NK-92 treated with Interleukin-12 subunit alpha and Interleukin-12 subunit beta, amount 100 ng/mL, for 24 hours (cell line): Measurements from ENCODE around the gene FAM174B.

ENCODE experiments used
- DNase-seq: peaks from one replicate; lab custom pipeline; 2025; lab: John Stamatoyannopoulos, UW

FAM174B gene

DNA sequence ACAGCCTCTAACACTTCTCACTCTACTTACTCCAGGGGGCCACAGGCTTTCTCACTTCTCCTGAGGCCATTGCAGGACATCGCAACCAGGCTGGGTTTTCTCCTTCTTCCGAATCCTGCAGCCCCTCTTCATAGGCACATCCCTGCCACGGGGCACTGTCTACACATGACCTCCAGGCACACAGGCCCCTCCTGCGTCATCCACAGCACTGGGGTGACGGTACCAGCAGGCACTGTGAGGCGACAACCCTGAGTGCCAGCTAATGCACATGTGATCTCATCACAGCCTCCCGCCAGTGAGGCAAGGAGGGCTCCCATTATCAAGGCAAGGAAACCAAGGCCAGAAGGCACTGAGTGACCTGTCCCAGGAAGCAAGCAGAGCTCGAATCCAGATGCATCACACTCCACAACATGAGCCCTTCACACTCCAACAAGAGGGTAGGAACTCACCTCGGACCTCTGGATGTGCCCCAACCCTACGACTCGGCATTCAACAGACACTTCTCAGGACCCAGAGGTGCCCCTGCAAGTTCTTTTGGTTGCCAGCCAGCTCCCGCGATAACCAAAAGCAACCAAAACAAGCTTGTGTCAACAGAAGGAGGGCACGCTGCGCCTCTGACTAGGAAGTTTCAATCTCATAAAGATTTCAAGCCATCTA is 16.7 kb downstream of the FAM174B start:
- DNase-seq: no peak

DNA sequence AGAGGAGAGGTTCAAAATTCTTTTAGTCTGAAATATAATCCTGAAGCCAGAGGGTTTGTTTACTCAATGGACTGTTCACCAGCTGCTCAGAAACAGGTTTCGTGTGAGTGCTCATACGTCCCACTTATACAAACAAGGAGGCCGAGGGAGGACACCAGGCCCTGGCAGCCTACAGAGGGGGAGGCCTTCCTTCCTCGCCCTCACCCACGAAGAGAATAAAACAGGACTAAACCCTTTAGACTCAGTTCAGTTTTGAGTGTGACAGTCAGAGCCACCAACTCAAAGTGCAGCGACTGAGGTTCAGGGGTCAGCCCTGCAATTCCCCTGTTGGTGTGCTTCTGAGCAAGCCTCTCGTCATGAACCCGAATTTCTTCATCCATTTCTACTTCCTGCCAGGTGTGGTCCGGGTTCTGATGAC is 17.3 kb downstream of the FAM174B start:
- DNase-seq: no peak

GRCh38 chr15:92637626-92638025 is 17.9 kb downstream of the FAM174B start:
- DNase-seq: no peak

GRCh38 chr15:92636908-92637481 is 18.6 kb downstream of the FAM174B start:
- no peak for DNase-seq

GRCh38 chr15:92636401-92636907 is 19.1 kb downstream of the FAM174B start:
- no peak for DNase-seq

DNA sequence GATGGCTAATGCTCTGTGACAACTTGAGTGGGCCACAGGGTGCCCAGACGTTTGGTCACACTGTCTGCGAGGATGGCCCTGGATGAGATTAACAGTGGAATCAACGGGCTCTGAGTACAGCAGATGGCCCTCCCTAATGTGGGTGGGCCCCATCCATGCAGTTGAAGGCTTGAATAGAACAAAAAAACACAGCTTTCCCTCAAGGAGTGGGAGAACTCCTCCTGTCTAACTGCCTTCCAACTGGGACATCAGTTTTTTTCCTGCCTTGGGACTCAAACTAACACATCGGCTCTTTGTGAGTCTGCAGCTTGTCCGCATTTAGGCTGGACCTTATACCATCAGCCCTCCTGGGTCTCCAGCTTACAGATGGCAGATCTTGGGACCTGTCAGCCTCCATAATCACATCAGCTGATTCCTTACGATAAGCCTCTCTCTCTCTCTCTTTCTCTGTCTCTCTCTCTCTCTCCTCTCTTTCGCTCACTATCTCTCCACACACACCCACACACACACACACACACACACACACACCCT is 20.8 kb downstream of the FAM174B start:
- no peak for DNase-seq

DNA sequence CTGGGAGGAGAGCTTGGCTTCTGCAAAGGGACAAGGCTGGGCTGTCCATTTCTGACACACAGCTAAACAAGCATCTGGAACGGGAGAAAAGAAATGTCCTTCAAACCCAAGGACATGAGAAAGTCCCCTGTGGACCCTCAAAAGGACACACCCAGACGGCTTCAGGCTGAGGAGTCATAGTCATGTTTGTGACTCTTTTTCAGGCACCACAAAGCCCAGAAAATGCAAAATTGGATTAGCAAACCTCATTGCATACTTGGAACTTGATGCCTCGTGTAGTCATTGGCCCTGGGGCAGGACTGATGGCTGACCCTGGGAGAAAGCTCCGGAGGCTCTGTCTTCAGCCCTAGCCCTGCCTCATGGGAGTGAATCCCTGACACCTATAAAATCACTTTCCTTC is 21.5 kb downstream of the FAM174B start:
- DNase-seq: no peak

DNA sequence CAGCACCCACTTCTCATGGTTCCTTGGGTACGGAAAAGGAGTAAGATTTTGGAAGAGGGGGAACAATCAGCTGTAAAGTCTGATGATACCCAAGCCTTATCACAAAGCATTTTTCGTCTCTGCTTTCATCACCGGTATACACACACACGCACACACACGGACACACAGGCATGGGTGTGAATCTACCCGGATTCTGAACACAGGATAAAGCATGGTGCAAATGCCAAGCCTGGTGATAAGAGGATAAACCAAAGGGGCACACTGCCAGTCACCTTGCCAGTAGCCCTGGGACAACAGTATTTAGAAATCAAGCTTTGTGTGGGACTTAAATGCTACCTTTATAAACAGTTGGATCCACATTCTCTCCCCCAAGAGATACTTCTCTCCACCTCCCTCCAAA is 22.2 kb downstream of the FAM174B start:
- no peak for DNase-seq

- DNase-seq: no peak
These were observed 22.6 kb downstream of the FAM174B start for GRCh38 chr15:92633001-92633400.

- no peak for DNase-seq
These were observed 23.9 kb downstream of the FAM174B start for GRCh38 chr15:92631721-92632120.

DNA sequence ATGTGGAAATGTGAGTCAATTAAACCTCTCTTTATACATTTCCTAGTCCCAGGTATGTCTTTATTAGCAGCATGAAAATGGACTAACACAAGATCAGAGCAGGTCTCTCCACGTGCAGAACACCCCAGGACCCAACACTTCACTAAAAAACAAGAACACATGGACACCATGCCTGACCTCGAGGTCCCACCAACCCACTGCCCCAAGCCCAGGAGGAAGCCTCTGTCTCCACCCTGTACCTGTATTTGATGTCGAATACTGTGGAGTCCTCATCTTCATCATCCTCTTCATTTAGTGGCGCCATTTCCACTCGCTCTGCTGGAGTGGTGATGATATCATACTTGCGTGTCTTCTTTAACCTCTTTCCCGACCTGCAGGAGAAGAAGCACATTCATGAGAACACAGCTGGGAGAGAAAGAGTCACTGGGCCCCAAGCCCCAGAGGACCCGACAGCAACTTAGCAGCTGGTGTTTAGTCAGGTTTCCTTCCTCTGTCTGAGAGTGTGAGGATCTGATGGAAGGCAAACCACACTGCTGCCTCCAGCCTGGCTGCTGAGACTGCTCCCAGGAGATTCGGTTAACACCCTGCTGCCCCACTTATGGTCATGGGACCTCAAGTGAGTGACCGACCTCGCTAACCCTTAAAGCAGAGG is 25.5 kb downstream of the FAM174B start:
- no peak for DNase-seq

DNA sequence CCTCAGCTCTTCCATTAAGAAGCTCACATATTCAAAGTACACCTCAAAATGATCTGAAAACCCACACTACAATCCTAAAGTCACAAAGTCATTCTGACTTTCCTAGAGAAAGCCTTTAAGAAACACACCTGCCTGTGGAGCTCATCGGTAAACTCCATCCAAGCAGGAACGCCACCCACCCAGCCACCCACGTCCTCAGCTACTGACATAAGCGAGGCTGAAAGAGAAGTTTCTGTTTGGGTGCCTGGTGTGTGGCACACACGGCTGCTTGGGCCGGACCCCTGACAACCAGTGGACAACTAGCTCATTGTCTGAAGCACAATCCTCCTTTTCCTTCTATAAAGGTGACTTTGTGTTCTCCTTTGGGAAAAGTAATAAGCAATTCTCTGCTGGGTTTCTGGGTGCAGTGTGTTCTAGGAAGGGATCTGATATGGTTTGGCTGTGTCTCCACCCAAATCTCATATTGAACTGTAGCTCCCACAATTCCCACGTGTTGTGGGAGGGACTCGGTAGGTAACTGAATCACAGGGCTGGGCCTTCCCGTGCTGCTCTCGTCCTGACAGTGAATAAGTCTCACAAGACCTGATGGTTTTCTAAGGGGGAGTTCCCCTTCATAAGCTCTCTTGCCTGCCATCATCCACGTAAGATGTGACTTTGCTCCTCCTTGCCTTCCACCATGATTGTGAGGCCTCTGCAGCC is 26.1 kb downstream of the FAM174B start:
- no peak for DNase-seq

DNA sequence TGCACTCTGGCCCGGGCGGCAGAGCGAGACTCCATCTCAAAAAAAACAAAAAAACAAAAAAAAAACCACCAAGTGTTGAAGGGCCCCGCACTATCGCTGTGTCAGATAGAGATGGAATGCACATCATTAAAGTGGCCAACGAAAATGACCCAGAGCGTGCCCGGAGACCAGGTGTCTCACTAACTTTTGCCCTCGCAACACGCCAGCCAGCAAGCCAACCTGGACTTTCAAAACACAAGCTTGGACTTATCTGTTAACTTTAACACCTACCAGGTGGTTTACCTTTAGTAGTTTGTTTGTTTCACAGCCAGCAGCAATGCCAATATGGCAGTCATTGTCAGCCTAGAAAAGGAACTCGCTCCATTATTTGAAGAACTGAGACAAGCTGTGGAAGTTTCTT is 28.6 kb downstream of the FAM174B start:
- no peak for DNase-seq

GRCh38 chr15:92625251-92625980 is 30.2 kb downstream of the FAM174B start:
- no peak for DNase-seq

DNA sequence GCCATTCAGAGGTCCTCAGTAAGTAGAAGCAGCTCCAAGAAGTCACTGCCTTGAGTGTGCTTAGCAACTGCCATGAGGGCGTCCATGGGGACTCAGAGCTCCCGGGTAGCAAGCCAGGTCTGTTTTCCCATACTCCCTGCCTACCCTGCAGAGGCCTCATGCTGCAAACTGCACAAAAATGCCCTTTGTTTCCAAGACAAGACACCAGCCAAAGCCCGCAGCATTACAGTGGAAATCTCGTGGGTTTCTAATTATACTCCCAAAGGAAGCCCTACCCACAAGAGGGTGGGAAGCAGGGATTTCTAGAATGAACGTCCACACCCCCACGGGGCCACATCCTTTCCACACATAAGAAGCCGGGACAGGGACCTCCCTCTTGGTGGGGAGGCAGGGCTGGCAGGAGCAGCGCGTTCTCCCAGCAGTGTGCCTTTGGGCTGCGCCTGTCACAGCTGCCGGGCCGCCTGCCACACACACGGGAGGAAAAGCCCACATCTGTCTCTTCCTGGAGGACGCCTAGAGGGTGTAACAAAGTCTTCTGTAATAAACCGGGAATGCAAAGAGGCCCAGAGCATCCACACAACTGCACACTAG is 31.1 kb downstream of the FAM174B start:
- no peak for DNase-seq

DNA sequence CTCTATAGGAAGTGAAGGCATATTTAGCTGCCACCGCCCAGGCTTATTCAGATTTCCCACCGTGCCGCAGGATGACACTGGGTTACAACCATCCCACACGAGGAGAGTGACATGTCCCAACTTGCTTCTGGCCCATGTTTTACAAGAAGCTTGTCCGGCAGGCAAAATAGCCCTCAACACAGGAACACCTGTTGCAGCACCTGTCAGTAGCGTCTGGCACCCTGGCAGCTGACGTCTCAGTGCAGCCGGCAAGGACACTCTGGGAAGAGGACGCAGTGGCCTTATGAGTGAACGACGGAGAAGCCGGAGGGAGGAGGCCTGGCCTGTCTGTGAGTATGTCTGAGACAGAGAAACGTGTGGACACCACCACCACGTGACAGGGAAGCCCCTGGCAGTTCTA is 32.1 kb downstream of the FAM174B start:
- DNase-seq: no peak

- no peak for DNase-seq
These were observed 33.5 kb downstream of the FAM174B start for GRCh38 chr15:92621972-92622533.

- no peak for DNase-seq
These were observed 34.6 kb downstream of the FAM174B start for GRCh38 chr15:92620991-92621390.

GRCh38 chr15:92619145-92620101 is 36.2 kb downstream of the FAM174B start:
- DNase-seq: no peak
